Muscle of leg (tissue), 11 donors: ENCODE data around the gene CHAC1. TPM values are rescaled to one million over a fixed set of nuclear protein-coding genes. Genes with fewer than 3 reads are reported as not detected.

Experiments used
- DNase-seq: peaks from one replicate; pipeline ENCODE4 v3.0.0; 2013
- H3K27ac ChIP-seq: one replicate; pipeline ENCODE4 v1.5.1; 2013; ENCODE audit warnings: mild to moderate bottlenecking, low read length, control low read depth
- H3K27me3 ChIP-seq: one replicate; pipeline ENCODE4 v1.6.1; 2013; ENCODE audit warnings: low read length; ENCODE audit not compliant: control insufficient read depth, insufficient read depth
- H3K36me3 ChIP-seq: one replicate; pipeline ENCODE4 v1.6.1; 2013; ENCODE audit warnings: low read length; ENCODE audit not compliant: control insufficient read depth, insufficient read depth
- H3K4me1 ChIP-seq: one replicate; pipeline ENCODE4 v1.6.1; 2013; ENCODE audit warnings: low read length; ENCODE audit not compliant: control insufficient read depth, insufficient read depth
- H3K4me3 ChIP-seq: one replicate; pipeline ENCODE4 v1.5.1; 2013; ENCODE audit warnings: low read length, control low read depth
- H3K9me3 ChIP-seq: replicated peaks from 2 replicates; pipeline ENCODE4 v1.6.1; 2013; ENCODE audit warnings: low read depth, low read length; ENCODE audit not compliant: control insufficient read depth
- WGBS: methylation state at CpG from one replicate; pipeline ENCODE4 v1.1.5; 2013; ENCODE audit warnings: missing lambda C conversion rate; ENCODE audit not compliant: insufficient coverage; 5-methylcytosine and 5-hydroxymethylcytosine counted together
- polyA plus RNA-seq, 8 donors: library from polyadenylated mRNA; unstranded; fragments of 120-200 nt; gene quantifications; one replicate each; pipeline versions ENCODE4 v1.2.1 to v1.2.3, GENCODE V29; 2013; ENCODE audit warnings: inconsistent platforms in 1 of 8, low replicate concordance in 1 of 8; ENCODE audit not compliant: insufficient read length in 8 of 8, insufficient read depth in 1 of 8
- total RNA-seq: library from RNA; stranded (reverse); fragments of 120-200 nt; gene quantifications from one replicate; pipeline ENCODE4 v1.2.4, GENCODE V29; 2013

Gene CHAC1
- total and polyA plus RNA-seq, 9 donors, result 0.80 to 6.9 (median 2.3) TPM

- DNase-seq, result no peak
- H3K9me3 ChIP-seq, result no peaks in the 10 kb centered on the region
- 72% methylated on average over 9 of the region's 9 CpGs for WGBS
- H3K4me3 ChIP-seq, result no peak overlapping the region
- H3K27me3 ChIP-seq, result peaks cover 40% of the 10 kb centered on the region
- H3K4me1 ChIP-seq, result peaks cover 55% of the 10 kb centered on the region
- no peaks in the 10 kb centered on the region for H3K36me3 ChIP-seq
- no peak overlapping the region for H3K27ac ChIP-seq
Observed at GRCh38 chr15:40923551-40923950, 29.7 kb upstream of the CHAC1 start.

- Histone ChIP-seq H3K27ac (no peak overlapping the region), H3K9me3 (no peaks in the 10 kb centered on the region), H3K4me1 (peaks cover 65% of the 10 kb centered on the region), H3K4me3 (no peak overlapping the region), H3K36me3 (no peaks in the 10 kb centered on the region), H3K27me3 (peaks cover 59% of the 10 kb centered on the region)
- WGBS, result 11% methylated on average over 30 of the region's 30 CpGs
- DNase-seq, result no peak
Observed at GRCh38 chr15:40925495-40925862, 27.8 kb upstream of the CHAC1 start.

- H3K27me3 ChIP-seq, result peaks cover 65% of the 10 kb centered on the region
- DNase-seq, result peak; percentile 37
- H3K9me3 ChIP-seq, result no peaks in the 10 kb centered on the region
- H3K4me3 ChIP-seq, result peak overlapping the region; percentile 13
- no peak overlapping the region for H3K27ac ChIP-seq
- peaks cover 71% of the 10 kb centered on the region for H3K4me1 ChIP-seq
- no peaks in the 10 kb centered on the region for H3K36me3 ChIP-seq
- WGBS, result 4% methylated on average over 58 of the region's 61 CpGs
Observed at GRCh38 chr15:40925863-40926658, 27.2 kb upstream of the CHAC1 start.

GRCh38 chr15:40926659-40927494, 26.4 kb upstream of the CHAC1 start:
- no peak for DNase-seq
- WGBS, result 16% methylated on average over 28 of the region's 33 CpGs
- no peaks in the 10 kb centered on the region for H3K9me3 ChIP-seq
- H3K4me1 ChIP-seq, result peaks cover 75% of the 10 kb centered on the region
- no peak overlapping the region for H3K27ac ChIP-seq
- no peak overlapping the region for H3K4me3 ChIP-seq
- H3K36me3 ChIP-seq, result peaks cover 2% of the 10 kb centered on the region
- H3K27me3 ChIP-seq, result peaks cover 73% of the 10 kb centered on the region

GRCh38 chr15:40927495-40927872, 25.8 kb upstream of the CHAC1 start:
- Histone ChIP-seq H3K4me3 (no peak overlapping the region), H3K27ac (no peak overlapping the region), H3K36me3 (peaks cover 4% of the 10 kb centered on the region), H3K9me3 (no peaks in the 10 kb centered on the region), H3K27me3 (peaks cover 79% of the 10 kb centered on the region), H3K4me1 (peaks cover 75% of the 10 kb centered on the region)
- DNase-seq, result peak; percentile 32
- WGBS, result 6% methylated on average over 15 of the region's 24 CpGs

- peak overlapping the region; percentile 53 for H3K4me3 ChIP-seq
- peaks cover 82% of the 10 kb centered on the region for H3K27me3 ChIP-seq
- no peaks in the 10 kb centered on the region for H3K9me3 ChIP-seq
- DNase-seq, result peak; percentile 28
- 1% methylated on average over 42 of the region's 68 CpGs for whole genome bisulfite sequencing
- H3K27ac ChIP-seq, result peak overlapping the region; percentile 47
- H3K36me3 ChIP-seq, result peaks cover 4% of the 10 kb centered on the region
- peaks cover 74% of the 10 kb centered on the region for H3K4me1 ChIP-seq
Observed at GRCh38 chr15:40927873-40928806, 25.1 kb upstream of the CHAC1 start.

- peaks cover 65% of the 10 kb centered on the region for H3K4me1 ChIP-seq
- H3K4me3 ChIP-seq, result peak within 1 kb of the TSS; percentile 53
- under 1% methylated on average over 59 of the region's 71 CpGs for WGBS
- peak; percentile 86 for DNase-seq
- H3K27ac ChIP-seq, result peak within 1 kb of the TSS; percentile 60
- no peaks in the 10 kb centered on the region for H3K9me3 ChIP-seq
- peaks cover 4% of the 10 kb centered on the region for H3K36me3 ChIP-seq
- peaks cover 82% of the 10 kb centered on the region for H3K27me3 ChIP-seq
Observed at GRCh38 chr15:40928821-40929659, 24.2 kb upstream of the CHAC1 start, which contains the start of gene DLL4. TSS of gene DLL4 (plus strand) at chr15:40929340. CDS start at chr15:40929669, 329 bp downstream.

- H3K27me3 ChIP-seq, result peaks cover 79% of the 10 kb centered on the region
- H3K9me3 ChIP-seq, result no peaks in the 10 kb centered on the region
- peak; percentile 85 for DNase-seq
- H3K4me1 ChIP-seq, result peaks cover 63% of the 10 kb centered on the region
- WGBS, result under 1% methylated on average over 56 of the region's 56 CpGs
- H3K36me3 ChIP-seq, result peaks cover 5% of the 10 kb centered on the region
- peak overlapping the region; percentile 60 for H3K27ac ChIP-seq
- peak overlapping the region; percentile 53 for H3K4me3 ChIP-seq
Observed at GRCh38 chr15:40929660-40930429, 23.4 kb upstream of the CHAC1 start.
